ENCODE results near the gene SIAE. TPM values are rescaled to one million over a fixed set of nuclear protein-coding genes. Genes with fewer than 3 reads are reported as not detected.

SIAE gene
- total and polyA plus RNA-seq, 2 of the 8 experiments (the other 6 are each of a cell fraction or from before 2014, with no cell fraction given) = 2.3 to 3.7 TPM

DNA sequence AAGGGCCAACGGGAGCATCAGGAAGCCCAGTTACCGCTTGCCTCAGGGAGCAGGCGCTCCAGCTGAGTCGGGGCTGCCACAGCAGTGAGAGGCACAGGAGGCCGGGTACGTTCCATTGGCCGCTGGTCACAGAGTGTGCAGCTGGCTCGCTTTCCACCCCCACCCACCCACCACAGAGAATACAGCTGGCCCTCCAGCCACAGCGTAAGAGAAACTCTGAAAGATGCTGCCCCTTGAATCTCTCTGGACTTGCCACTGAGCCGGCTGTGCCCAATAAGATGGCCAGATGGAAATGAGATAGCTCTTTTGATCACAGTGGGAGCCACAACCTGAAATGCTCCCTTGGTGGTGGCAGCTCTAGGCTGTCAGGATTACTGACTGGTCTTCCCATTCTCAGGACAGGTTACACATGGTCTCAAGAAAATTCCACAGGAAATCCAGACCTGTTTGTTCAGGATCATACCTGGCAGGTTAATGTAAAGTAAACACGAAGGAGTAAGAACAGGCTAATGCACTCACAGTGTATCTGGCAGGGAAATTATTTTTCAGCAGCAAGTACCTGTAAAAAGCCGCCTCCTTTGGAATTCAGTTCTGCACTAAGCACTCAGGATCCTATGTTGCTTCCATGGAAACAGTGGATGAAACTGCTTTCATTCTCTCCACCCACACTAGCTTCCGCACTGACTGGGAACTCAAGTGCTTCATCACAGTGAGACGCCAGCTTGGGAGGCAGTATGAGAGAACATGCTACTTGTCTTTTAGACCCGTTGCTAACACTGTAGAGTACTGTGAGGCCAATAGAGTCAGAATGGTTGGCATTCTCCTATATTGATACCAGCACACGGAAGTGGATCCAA lies 16.5 kb downstream of the SIAE start:
- Histone ChIP-seq H4K5ac (ENCODE audit: insufficient read length, low read depth, low read length) (no peak overlapping the region), H3K18ac (ENCODE audit: extremely low read depth, low read length) (no peak overlapping the region), H3K9ac (replicated peaks in 1 of 4; ENCODE audit: extremely low read depth in 1 of 4, low read depth in 3 of 4, low read length in 3 of 4) (no peak overlapping the region), H2AK5ac (ENCODE audit: low read depth, low read length) (no peak overlapping the region; the same call in 1 of the 2 replicates), H3K23ac (ENCODE audit: insufficient read length) (no peak overlapping the region), H3K14ac (ENCODE audit: insufficient read length) (no peak overlapping the region), H3K79me2 (ENCODE audit: control insufficient read depth in 1 of 2, insufficient read depth in 2 of 2, low read length in 2 of 2) (no peaks in the 10 kb centered on the region), H4K91ac (replicated peaks; ENCODE audit: insufficient read length, low read length) (no peak overlapping the region), H2BK15ac (ENCODE audit: low read length) (no peak overlapping the region), H3K27ac (ENCODE audit: low read depth, low read length) (no peak overlapping the region), H3K9me3 (ENCODE audit: insufficient read depth in 2 of 2, low read depth in 1 of 2, low read length in 1 of 2) (no peaks in the 10 kb centered on the region), H2BK5ac (ENCODE audit: low read depth, low read length) (no peak overlapping the region), H2BK12ac (ENCODE audit: low read depth, low read length) (no peak overlapping the region; the same call in 1 of the 2 replicates), H3K23me2 (ENCODE audit: low read depth, low read length) (peaks cover 1% of the 10 kb centered on the region), H2BK120ac (replicated peaks; ENCODE audit: low read depth, low read length) (no peak overlapping the region), H3K79me1 (ENCODE audit: low read depth, low read length) (no peaks in the 10 kb centered on the region; the same call in 1 of the 2 replicates), H2AFZ (ENCODE audit: low read length) (no peak overlapping the region; the same call in 1 of the 2 replicates), H3K56ac (replicated peaks; ENCODE audit: insufficient read length, low read depth, low read length) (no peak overlapping the region), H3K27me3 (replicated peaks in 1 of 4; ENCODE audit: control insufficient read depth in 3 of 4, extremely low read depth in 1 of 4, insufficient read depth in 3 of 4, low read length in 3 of 4) (no peaks in the 10 kb centered on the region; a peak in 2 of 7 replicates), H4K8ac (ENCODE audit: extremely low read depth, insufficient read depth, low read length) (no peak overlapping the region), H2BK20ac (ENCODE audit: low read length) (no peak overlapping the region), H3K36me3 (ENCODE audit: control insufficient read depth in 2 of 4, insufficient read depth in 4 of 4, low read length in 3 of 4) (no peaks in the 10 kb centered on the region), H3K4me3 (ENCODE audit: extremely low read depth in 1 of 4, insufficient read depth in 2 of 4, low read depth in 3 of 4, low read length in 4 of 4) (peak overlapping the region in 1 of 4 experiments; percentile 32; a peak in 2 of 8 replicates), H3K4me1 (replicated peaks in 1 of 4; ENCODE audit: control insufficient read depth in 3 of 4, insufficient read depth in 4 of 4, low read length in 3 of 4) (peaks cover 0 to 10% (median 7%) of the 10 kb centered on the region in 4 experiments; a peak in 4 of 7 replicates), H3K4ac (replicated peaks; ENCODE audit: insufficient read length, low read depth, low read length) (no peak overlapping the region), H3K4me2 (ENCODE audit: insufficient read depth in 1 of 2, low read depth in 2 of 2, low read length in 2 of 2) (peak overlapping the region; percentile 49 to 57), H4K20me1 (replicated peaks in 1 of 2; ENCODE audit: control insufficient read depth in 1 of 2, insufficient read depth in 2 of 2, low read length in 2 of 2) (no peaks in the 10 kb centered on the region)
- POLR2A ChIA-PET (ENCODE audit: partially characterized antibody) = no interaction called here
- FAIRE-seq = peak; percentile 82
- CTCF ChIA-PET (ENCODE audit: partially characterized antibody) = interaction anchor here (0.7 to 2.0 kb wide), 7 partner anchors 9 to 219 kb away, joined by 3 to 16 read pairs (median 4); no protein-coding TSS in a partner anchor
- peak in 1 of 2 experiments; percentile 52 for DNase-seq (ENCODE audit: low read depth in 1 of 2, low spot score in 2 of 2)
- 31% methylated on average over 16 of the region's 16 CpGs; no CpG with 5 or more reads in 1 of the 2 experiments for WGBS, 2 experiments (ENCODE audit: extremely low coverage in 1 of 2, insufficient coverage in 1 of 2, insufficient read length in 1 of 2, insufficient replicate concordance in 2 of 2, low coverage in 1 of 2, low lambda C conversion rate in 2 of 2, missing lambda C conversion rate in 1 of 2)
- TF ChIP-seq SP4 (IDR thresholded peaks at IDR 0.05; ENCODE audit: low read length) (no peak), CBX8 (IDR thresholded peaks at IDR 0.05; ENCODE audit: borderline replicate concordance, low read depth, low read length) (no peak), SUZ12 (IDR thresholded peaks at IDR 0.05; ENCODE audit: low read length) (no peak), RAD21 (IDR thresholded peaks at IDR 0.05 in 1 of 2, conservative IDR thresholded peaks at IDR 0.05 in 1 of 2; ENCODE audit: low read depth in 2 of 2, low read length in 2 of 2) (no peak), PHF8 (conservative IDR thresholded peaks at IDR 0.05; ENCODE audit: low read depth, low read length) (no peak), USF2 (IDR thresholded peaks at IDR 0.05; ENCODE audit: low read length) (no peak), RNF2 (IDR thresholded peaks at IDR 0.05; ENCODE audit: borderline replicate concordance, low read depth, low read length, missing control alignments, poor library complexity, severe bottlenecking) (no peak), EP300 (IDR thresholded peaks at IDR 0.05; ENCODE audit: borderline replicate concordance in 1 of 2, low read depth in 2 of 2, low read length in 2 of 2) (no peak), RBBP5 (IDR thresholded peaks at IDR 0.05; ENCODE audit: borderline replicate concordance, low read depth, low read length) (no peak)
